ENCODE measurements around the gene RTN4RL2.

The RTN4RL2 gene

DNA sequence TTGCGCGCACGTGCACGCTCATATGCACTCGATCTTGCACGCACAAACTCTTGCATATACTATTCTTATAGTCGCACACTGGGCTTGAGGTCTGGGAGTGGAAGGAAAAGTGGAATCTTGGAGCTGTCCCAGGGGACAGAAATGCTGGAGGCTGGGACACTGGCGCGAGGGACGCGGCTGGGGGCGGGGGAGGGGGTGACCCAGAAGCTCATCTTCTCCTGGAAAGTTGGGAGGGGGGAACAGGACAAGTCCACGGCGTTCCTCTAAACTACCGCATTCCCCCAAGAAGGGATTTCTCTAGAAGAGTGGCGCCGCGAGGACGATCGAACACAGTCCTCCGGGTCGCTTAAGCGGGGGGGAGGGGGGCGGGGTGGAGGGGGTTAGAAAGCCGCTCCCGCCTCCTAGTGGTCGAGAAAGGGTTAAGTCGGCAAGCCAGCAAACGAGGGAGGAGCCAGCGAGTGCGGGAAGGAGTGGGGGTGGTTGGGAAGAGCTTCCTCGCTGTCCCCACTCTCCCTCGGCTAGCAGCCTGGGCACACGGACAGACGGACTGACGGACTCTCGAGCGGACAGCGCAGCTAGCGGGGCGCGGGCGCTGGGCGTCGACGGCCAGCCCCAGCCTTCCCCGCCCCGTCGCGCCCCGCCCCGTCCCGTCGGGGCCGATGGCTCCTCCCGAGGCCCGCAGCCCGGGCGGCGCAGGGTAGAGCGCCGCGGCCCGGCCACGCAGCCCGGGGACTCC, at the start of gene RTN4RL2:
Gene RTN4RL2, plus strand, starts transcription at position 507 of the 736 bp plus-strand sequence. CDS start 338 bp downstream, outside the sequence.
- in situ Hi-C loops (cut with HindIII; ENCODE audit: low sequenced_read_pairs): no loop called here

DNA sequence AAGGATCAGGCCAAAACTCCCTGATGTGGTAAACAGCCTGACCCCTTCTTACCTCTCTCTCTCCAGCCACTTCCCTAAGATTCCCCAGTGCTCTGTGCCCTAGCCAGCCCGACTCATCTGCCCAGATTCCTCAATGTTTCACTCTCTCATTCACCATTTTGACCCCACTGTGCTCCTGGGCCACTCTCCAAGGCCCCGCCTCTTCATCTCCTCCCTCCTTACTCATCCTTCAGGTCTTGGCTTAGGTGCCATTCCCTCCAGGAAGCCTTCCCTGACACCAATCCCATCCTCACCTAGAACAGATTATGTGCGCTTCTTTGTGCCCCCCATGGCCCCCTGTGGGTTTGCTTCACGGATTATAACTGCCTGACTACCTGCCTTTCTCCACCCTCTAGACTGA, 46.6 kb upstream of the RTN4RL2 start:
- in situ Hi-C loops (cut with HindIII; ENCODE audit: low sequenced_read_pairs): no loop called here

DNA sequence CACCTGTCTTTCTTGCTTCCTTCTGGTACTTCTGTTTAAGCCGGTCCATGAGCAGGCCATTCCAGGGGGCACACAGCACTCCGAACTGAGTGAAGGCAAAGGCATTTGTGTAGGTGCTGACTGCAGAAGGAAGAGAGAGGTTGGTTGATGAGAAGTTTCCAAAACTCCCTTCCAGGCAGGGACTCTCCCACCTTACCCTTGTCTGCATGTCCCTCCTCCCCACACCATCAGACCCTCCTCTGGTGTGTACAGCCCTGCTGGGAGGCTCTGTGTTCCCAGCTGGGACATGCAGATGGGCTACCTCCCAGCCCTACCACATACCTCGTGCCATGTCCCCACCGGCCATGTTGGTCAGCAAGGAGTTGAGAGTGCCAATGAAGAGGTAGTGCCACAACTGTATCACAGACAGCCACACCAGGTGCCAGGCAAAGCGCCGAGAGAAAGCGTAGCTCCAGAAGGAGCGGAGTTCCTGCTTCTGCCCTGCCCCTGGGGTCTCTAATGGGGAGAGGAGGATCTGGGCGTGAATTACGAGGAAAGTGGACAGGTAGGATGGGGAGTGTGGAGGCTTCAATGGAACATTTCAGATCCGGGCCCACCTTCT, 45.6 kb upstream of the RTN4RL2 start:
- in situ Hi-C loops (cut with HindIII; ENCODE audit: low sequenced_read_pairs): no loop called here

DNA sequence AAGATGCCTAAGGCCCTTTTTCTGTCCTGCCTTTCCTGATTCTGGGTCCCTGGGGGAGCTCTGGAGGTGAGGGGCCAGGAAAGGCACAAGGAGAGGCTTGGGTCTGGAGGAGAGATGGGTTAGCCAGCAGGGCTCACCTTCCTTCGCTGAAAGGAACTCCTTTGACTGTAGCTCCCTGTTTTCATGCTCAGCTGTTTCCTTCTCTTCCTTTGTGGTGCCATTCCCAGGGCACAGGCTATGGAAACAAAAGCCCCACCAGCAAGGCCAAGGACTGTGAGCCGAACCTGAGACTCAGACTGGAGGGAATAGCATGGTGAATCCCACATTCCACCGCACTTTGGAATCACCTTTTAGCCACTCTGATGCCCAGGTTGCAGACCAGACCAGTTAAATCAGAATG, 43.9 kb upstream of the RTN4RL2 start:
- in situ Hi-C loops (cut with HindIII; ENCODE audit: low sequenced_read_pairs): no loop called here

DNA sequence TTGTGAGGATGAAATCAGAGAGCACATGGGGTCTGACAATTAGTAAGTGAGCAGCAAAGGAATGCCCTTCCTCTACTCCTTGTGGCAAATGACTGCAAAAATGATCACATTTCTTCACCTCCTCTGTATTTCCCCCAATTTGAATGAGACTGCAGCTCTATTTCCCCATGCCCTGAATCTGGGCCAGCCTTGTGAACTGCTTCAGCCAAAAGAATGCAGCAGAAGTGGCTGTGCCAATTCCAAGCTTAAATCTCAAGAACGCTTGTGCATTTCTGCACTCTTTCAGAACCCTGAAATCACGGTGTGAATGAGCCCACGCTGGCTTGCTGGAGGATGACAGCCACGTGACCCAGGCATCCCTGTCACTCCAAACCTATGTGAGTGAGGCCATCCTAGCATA, 43.3 kb upstream of the RTN4RL2 start:
- in situ Hi-C loops (cut with HindIII; ENCODE audit: low sequenced_read_pairs): no loop called here

DNA sequence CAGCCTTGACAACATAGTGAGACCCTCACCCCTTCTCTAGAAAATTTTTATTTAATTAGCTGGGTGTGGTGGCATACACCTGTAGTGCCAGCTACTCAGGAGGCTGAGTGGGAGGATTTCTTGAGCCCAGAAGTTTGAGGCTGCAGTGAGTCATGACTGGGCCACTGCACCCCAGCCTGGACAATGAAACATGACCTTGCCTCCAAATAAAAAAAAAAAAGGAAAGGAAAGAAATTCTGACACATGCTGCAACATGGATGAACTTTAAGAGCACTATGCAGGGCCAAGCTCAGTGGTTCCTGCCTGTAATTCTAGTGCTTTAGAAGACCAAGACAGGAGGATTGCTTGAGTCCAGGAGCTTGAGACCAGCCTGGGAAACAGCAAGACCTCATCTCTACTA, 42.2 kb upstream of the RTN4RL2 start:
- in situ Hi-C loops (cut with HindIII; ENCODE audit: low sequenced_read_pairs): no loop called here

DNA sequence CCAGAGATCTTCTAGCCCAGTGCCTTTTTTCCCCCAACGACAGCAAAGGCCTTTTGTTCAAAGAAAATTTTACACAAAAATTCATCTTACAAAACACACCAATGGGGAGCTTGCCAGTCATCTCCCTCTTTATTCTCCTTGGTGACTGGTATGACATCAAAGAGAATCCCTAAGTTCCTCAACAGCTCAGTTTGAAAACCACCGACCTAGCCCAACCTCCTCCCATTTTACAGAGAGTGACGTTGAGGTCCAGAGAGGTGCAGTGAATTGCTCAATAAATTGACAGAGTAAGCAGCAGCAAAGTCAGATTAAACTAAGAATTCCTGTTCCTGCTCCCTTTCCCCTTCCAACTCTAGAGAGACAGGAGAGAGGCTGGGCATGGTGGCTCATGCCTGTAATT, 41.2 kb upstream of the RTN4RL2 start:
- in situ Hi-C loops (cut with HindIII; ENCODE audit: low sequenced_read_pairs): no loop called here

DNA sequence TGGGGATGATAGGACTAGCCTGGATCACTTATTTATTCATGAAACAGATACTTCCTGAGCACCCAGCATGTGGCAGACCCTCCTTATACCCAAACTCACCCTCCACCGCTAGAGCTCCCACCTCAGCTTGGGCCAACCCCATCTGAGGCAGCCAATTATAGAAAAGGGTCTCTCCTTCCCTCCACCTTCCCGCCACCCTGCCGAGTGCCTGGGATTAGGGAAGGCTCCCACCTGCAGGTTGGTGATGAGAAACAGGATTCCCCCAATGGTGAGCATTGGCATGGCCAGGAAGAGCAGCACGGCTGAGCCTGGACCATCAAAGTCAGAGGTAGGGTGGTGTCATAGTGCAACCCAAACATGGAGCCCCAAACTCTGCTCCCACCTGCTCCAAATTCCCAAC, 39.3 kb upstream of the RTN4RL2 start:
- in situ Hi-C loops (cut with HindIII; ENCODE audit: low sequenced_read_pairs): no loop called here

DNA sequence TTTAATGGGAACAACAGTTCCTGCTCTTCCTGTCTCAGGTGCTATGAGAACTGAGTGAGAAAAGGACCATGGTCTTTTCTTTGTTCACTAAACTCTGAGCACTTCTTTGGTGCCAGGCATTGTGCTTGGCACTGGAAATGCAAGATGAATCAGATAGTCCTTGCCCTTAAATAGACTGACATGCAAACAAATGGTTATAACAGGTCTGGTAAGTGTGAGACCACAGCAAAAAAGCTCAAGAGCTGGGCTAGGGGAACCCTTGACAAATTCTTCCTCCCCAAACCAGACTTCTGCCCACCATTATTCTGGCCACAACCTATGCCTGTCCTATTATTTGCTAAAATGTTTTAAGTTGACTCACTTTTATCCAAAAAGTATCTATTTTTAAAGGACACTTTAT, 38.5 kb upstream of the RTN4RL2 start:
- in situ Hi-C loops (cut with HindIII; ENCODE audit: low sequenced_read_pairs): no loop called here

DNA sequence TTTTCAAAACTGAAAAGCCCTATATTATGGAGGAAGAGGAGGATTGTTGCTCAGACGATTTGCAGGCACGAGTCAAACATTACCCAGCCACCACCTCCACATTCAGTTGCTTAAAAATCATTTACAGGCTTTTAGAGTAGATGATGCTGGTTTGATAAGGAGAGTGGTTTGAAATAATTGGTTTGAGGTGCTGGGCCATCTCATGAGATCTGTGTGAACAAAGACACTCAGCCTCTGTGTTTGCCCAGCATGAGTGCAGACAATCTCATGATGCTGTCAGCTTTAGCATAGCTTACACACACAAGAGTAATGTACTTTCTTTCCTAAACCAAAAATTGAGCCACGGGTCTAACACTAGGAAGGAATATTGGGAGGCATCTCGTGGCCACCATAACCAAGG, 37.7 kb upstream of the RTN4RL2 start:
- in situ Hi-C loops (cut with HindIII; ENCODE audit: low sequenced_read_pairs): no loop called here

DNA sequence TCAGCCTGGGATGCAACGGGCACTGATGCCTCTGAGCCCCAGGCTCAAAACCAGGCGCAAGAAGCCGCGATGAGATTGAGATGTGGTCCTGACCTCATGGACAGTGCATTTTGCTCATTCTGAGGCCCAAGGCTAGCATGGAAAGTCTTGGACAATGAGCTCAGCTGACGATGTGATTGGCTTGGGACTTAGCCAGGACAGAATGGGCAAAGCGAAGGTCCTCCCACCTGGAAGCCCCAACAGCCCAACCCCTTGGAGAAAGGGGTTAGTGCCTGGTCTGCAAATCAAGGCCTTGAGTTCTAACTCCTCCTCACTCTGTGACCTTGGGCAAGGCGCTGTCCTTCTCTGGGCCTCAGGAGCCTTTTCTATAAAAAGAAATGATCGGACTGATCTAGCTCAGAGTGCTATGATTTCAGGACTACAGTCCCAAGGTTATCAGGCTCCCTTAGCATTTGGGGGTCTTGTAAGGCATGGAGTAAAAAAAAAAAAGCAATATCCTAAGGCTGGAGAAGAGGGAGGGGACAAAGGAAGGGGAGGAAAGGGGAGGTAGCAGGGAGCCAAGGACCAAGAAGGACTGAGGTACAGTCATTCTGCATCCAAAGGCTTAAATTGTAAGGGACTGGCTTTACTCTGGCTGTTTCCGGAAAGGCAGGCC, 36.1 kb upstream of the RTN4RL2 start:
- in situ Hi-C loops (cut with HindIII; ENCODE audit: low sequenced_read_pairs): no loop called here

DNA sequence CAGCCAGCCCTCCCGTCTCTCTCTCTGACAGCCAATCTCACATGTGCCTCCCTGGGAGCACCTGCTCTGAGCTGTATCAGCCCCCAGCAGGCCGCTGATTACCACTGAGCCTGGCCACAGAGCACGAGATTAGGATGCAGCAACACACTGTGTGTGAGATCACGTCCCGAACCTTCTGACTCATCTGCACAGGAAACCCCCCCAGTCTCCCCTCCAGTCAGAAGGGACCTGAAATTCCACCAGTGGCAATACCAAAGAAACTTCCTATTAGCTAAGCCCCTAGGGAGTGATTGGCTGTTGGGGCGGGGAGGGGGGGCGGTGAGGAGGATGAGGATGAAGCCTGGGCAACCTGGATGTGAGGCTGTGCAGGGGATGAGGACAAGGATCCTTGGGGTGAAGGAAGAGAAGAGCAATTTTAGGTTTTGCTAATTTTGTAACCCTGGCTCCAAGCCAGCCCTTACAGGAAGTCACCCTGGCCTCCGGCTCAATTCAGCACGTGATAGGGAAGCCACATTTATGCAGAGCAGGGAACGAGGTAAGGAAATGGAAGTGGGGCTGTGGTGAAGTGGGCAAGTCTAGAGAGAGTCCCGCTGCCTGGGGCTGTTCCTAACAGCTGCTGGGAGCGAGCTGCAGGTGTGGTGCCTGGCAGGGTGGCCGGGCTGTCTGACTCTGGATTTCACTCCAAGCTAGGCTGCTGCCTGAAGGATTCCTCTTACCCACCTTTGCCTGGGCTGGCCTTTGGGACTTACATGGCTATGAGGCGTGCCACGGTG, 35.4 kb upstream of the RTN4RL2 start:
- in situ Hi-C loops (cut with HindIII; ENCODE audit: low sequenced_read_pairs): no loop called here

DNA sequence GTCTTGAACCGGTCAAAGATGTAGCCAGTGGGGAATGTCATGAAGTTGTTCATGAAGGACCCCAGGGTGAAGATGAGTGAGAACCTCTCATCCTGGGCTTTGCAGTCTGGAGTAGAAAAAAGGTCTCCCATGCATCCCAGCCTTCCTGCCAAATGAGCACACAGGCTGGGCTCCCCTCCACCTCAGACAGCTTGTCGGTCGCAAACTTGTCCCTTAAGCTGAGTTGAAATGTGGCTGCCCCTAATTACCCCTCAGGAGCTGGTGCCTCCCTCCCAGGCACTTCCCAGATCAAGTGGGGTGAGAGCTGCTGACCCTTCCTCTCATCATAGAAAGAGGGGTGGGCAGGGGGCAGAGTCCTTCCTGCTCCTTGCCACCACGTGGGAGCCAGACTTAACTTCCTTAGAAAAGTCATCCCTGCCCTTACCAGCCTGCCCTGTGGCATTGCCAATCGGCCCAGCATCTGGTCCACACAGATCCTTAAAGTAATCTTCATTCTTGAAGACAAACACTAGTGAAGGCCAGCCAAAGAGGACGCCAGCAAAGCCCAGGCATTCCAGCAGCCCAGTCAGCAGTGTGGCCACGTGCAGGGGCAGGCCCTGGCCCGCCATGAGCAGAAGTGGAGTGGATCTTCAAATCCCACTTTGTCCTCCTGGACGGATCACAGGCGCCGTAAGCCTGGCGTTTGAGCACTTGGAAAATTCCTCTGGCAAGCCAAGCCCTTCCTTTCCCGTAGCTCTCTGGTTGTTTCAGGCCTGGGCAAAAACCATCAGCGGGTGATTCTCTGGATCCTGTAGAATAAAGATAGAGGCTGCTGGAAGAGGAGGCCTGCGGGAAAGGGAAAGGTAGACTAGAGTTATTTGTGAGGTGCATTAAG, 34.5 kb upstream of the RTN4RL2 start:
- in situ Hi-C loops (cut with HindIII; ENCODE audit: low sequenced_read_pairs): no loop called here

DNA sequence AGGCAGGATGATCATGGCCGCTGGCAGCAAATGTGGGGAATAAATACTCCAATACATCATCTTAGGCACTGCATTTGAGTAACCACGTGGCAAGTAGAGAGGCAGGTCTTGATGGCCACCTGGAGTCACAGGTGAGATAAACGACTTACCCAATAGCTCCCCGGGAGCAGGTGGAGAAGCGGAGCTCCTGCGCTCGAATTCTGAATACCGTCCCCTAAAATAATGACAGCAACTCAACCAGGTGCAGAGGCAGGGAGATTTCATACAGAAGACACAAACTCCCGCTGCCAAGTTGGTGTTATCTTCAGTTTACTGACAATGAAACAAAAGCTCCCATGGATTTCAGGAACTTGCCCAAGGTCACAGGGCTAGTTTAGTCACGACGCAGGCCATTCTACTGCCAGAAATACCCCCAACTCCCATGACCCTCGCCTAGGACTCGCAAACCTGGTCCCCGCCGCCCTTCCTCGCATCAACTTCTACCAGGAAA, 33.8 kb upstream of the RTN4RL2 start:
- in situ Hi-C loops (cut with HindIII; ENCODE audit: low sequenced_read_pairs): no loop called here

DNA sequence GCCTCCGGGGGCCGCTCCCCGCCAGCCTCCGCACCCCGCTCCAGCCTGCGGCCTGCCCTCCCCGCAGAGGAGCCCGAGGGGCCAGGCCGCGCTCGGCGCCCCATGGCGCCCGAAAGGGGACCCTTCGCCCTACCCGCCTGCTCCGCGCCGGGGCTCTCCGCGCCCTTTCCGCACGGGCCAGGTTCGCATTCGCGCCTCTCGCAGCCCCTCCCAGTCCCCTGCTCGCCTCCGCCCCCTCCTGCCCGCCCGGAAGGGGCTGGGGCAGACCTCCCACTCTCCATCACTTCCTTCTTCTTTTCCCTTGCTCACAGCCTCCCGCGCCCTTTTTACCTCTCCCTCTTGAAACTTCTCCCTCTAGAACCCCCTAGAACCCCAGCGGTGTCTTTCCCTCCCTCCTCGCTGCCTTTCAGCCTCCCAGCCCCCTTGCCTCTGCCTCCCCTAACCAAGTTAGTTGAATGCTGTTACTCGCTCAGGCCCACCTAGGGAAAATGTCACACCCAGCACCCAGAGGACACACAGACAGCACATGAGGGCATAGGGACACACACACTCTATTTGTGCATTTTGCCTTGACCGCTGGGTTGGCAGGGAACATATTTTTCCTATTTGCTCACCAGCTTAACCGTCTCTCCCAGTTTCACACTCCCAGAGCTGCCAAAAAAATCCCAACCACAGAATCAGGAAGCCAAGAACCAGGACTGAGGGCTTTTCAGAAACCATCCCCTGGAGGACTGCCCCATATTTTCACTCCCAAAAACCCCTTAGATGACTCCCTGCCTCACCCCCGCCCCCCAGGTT, 33.2 kb upstream of the RTN4RL2 start, which contains the start of gene SLC43A3:
Gene SLC43A3, minus strand, starts transcription at position 193 of the 798 bp plus-strand sequence. CDS start 949 bp downstream, outside the sequence.
- in situ Hi-C loops (cut with HindIII; ENCODE audit: low sequenced_read_pairs): no loop called here

DNA sequence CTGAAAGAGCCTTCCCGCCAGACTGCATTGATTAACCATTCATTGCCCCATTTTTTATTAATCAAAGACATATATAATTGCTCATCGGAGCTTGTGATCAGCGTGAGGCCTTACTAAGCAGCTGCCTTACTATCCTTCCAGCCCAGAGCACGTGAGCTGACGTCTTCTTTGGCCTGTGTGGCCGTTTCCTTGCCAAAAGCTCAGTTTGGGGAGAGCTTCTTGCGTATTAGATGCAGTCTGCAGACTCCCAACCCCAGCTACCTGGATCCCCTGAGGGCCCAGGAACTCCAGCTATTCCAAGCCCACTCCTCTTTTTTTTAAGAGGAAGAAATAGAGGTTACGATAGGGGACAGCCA, 32.6 kb upstream of the RTN4RL2 start:
- in situ Hi-C loops (cut with HindIII; ENCODE audit: low sequenced_read_pairs): no loop called here

DNA sequence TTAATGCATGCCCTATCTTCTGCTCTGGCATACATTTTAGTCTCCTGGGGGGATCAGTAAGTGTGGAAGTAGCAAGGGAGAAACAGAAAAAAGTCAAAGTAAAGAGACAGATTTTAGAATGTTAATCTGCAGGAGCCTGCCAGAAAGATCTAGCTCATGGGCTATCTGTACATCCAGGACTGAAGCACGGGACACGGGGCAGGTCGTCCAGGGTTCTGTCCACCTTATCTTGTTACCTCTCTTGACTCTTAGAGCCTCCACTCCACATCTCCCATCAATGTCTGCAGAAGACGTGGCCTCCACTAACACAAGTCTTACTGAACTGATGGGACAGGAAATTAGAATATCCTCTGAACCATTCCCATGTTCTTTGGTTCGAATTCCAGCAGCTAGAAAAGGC, 31.7 kb upstream of the RTN4RL2 start:
- in situ Hi-C loops (cut with HindIII; ENCODE audit: low sequenced_read_pairs): no loop called here

DNA sequence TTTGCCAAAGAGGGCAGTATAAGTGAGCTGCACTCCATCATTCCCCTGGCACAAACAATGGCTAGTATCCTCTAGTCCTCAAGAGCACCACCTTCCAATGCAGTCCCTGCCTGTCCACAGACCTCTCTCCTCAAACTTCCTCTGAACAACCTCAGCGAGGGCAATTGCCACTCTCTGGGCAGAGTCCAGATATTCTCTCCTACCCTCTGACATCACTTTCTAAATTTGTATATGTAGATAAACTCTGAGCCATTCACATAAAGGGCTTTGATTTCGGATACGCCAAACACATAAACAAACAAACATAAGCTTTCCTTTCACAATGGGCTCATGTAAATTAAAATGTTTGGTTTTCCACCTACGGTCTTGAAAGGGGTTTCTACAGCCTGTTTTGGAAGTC, 30.4 kb upstream of the RTN4RL2 start:
- in situ Hi-C loops (cut with HindIII; ENCODE audit: low sequenced_read_pairs): no loop called here

DNA sequence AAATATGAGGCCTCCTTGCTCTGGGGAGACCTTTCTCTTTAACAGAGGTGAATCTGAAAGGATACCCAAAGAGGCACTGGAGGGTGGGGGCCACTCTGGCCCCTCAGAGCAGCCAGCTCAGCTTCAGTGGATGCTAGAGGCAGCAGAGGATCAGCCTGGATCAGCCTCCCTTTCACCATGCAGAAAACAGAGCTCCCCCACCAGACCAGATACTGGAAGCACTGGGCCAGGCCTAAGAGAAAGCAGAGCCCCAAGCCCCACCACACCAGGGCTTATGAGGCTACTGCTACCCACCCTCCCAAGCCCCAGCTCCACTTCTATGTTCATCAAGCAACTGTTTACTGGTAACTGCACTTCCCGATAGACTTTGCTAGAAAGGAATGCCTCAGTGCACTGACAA, 29.4 kb upstream of the RTN4RL2 start:
- in situ Hi-C loops (cut with HindIII; ENCODE audit: low sequenced_read_pairs): no loop called here

DNA sequence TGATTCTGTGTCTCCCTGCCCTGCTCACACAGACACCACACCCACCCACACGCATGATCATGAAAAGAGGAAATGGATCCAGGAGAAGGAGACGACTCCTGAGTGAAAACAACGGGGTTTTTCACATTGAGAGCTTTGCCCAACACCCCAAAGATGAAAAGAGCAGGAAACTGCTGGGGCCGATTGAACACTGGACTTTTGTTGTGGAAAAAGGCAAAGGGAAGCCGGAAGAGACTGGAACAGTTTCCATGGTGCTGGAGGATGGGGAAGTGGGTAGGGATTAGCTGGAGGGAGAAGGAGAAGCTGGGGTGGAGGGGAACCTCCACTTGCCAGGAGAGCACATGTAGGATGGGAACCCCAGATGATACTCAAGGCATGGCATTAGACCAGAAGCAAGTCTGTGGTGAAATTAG, 28.2 kb upstream of the RTN4RL2 start:
- in situ Hi-C loops (cut with HindIII; ENCODE audit: low sequenced_read_pairs): no loop called here

Data from DLD1 (cell line).